ENCODE data around the gene AUTS2.

DNA sequence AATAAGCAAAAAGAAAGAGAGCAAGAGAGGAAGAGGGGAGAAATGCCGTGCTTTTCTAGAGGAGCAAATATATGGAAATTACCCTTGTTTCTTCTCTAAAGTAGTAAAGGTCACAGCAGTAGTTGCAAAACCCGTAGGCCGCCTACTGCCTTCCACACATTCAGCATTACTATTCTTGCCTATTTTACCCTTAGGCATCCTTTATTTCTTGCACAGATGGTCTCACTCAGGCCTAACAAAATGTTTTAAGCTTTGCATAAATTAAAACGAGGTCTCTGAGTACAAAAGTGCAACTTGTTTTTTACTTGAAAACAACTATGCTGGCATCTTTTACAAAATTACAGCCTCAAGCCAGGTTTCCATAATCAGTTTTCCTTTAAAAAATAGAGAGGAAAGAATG, 644.6 kb downstream of the AUTS2 start:
- no peak for TF ChIP-seq FOXM1 (IDR thresholded peaks at IDR 0.05; ENCODE audit: borderline replicate concordance)
- TF ChIP-seq, protein P1, sequence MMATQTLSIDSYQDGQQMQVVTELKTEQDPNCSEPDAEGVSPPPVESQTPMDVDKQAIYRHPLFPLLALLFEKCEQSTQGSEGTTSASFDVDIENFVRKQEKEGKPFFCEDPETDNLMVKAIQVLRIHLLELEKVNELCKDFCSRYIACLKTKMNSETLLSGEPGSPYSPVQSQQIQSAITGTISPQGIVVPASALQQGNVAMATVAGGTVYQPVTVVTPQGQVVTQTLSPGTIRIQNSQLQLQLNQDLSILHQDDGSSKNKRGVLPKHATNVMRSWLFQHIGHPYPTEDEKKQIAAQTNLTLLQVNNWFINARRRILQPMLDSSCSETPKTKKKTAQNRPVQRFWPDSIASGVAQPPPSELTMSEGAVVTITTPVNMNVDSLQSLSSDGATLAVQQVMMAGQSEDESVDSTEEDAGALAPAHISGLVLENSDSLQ (IDR thresholded peaks at IDR 0.05): no peak
- TF ChIP-seq SUZ12 (IDR thresholded peaks at IDR 0.05): no peak
- no peak for TF ChIP-seq SP1 (IDR thresholded peaks at IDR 0.05)
- no peak for TF ChIP-seq BHLHE40 (IDR thresholded peaks at IDR 0.05; ENCODE audit: borderline replicate concordance)
- no peak for TF ChIP-seq FOXA1 (IDR thresholded peaks at IDR 0.05)
- TF ChIP-seq NFRKB (IDR thresholded peaks at IDR 0.05): no peak
- no peak for TF ChIP-seq TARDBP (IDR thresholded peaks at IDR 0.05)
- TF ChIP-seq FOXK2 (IDR thresholded peaks at IDR 0.05): no peak
- no peak for TF ChIP-seq ARNT (IDR thresholded peaks at IDR 0.05)
- no peak for TF ChIP-seq HDGF (IDR thresholded peaks at IDR 0.05; ENCODE audit: borderline replicate concordance)
- no peak for TF ChIP-seq ELF4 (IDR thresholded peaks at IDR 0.05)
- no peak for TF ChIP-seq L3MBTL2 (conservative IDR thresholded peaks at IDR 0.05)
